Measurements from ENCODE around the gene PKNOX2. TPM values are rescaled to one million over a fixed set of nuclear protein-coding genes. Genes with fewer than 3 reads are reported as not detected.

PKNOX2 gene
- total RNA-seq, 5 donors from 2014 or later (not counting 1 experiment from before 2014, with no cell fraction given): 0.55 TPM; not detected in 4

DNA sequence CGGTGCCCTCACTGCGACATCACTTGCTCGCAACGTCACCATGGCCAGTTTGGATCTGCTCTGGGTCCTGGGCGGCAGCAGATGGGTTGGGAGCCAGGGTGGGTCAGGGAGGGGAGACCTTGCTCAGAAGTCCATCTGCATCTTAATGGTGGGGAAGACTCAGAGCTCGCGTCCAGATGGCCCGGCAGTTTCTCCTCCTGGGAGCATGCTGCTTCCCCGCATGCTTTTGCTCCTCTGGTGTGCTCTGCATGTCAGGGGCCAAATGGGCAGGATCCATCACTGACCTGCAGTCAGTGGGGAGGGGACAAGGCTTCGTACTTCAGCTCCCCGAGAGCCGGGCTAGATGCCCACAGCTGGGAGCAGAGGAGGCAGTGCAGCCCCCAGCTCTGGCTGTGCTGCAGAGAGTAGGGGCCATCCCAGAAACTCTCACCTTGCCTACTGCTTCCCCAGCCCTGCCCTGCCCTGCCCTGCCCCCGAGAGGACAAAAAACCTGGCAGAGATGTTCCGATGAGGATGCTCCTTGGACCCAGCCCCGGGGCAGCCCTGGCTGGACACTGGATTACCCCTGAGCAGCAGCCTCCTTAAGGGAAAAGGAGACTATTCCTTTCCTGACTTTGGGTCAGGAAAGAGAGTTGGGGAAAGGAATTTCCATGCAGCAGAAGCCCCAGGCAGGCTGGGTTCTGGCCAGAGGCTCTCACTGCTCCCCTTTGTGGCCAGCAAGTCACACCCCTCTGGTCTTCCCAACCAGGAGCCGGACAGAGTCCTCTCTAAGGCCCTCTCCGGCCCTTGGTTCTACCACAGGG, 149.9 kb downstream of the PKNOX2 start:
- WGBS (ENCODE audit: insufficient coverage): 79% methylated on average over 12 of the region's 17 CpGs

DNA sequence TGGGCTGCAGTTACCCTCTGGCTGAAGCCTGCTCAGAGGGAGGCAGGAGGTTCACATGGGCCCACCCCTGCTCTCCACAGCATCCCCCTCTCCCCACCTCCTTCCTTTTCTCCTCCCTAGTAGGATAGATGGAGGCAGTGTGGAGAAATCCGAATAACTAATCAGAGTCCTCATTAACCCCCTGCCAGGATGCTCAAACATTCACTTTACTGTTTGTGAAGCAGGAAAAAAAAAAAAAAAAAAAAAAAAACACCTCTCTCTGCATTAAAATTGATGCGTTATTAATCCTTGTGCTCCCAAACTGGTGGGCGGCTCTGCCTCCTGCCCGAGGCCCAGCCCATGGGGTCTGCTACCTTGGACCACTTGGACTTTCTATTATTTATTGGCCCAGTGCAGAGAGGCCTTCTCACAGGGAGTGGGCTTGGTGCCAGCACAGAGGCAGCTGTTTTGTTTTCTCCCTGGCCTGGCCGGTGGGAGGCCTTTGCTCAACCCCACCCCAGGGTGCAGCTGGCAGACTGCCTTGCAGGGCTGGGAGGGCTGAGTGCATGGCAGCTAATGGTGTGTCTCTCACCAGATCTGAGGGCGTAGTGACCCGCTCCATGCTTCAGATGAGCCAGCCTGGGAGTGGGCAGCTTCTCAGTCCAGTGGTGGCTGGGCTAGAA, 150.7 kb downstream of the PKNOX2 start:
- Mint-ChIP-seq H3K27me3 (peaks cover 16 to 38% of the 10 kb centered on the region in 2 donors), H3K4me1 (no peaks in the 10 kb centered on the region), H3K4me3 (no peak overlapping the region), H3K36me3 (no peaks in the 10 kb centered on the region), H3K9me3 (no peaks in the 10 kb centered on the region), H3K27ac (no peak overlapping the region)
- POLR2A ChIA-PET: no interaction called here
- DNase-seq (no peak), ATAC-seq (replicated peaks in 1 of 4) (no peak)
- no peaks in the 10 kb centered on the region for H3K9me3 ChIP-seq
- H3K27me3 ChIP-seq (replicated peaks in 1 of 2; ENCODE audit: control insufficient read depth in 2 of 2, extremely low read depth in 1 of 2, insufficient read depth in 2 of 2, low read length in 1 of 2): peaks cover 0 to 23% of the 10 kb centered on the region in 2 experiments
- CTCF ChIA-PET: no interaction called here
- WGBS (ENCODE audit: insufficient coverage): 59% methylated on average over 5 of the region's 7 CpGs
- H3K36me3 ChIP-seq (ENCODE audit: control insufficient read depth in 2 of 2, extremely low read depth in 1 of 2, insufficient read depth in 1 of 2, low read length in 1 of 2): no peaks in the 10 kb centered on the region
- H3K27ac ChIP-seq (ENCODE audit: low read length): no peak overlapping the region
- no peak overlapping the region for H3K4me3 ChIP-seq (ENCODE audit: control insufficient read depth in 1 of 2, extremely low read depth in 1 of 2, low read length in 1 of 2)
- no peaks in the 10 kb centered on the region for H3K4me1 ChIP-seq (ENCODE audit: control insufficient read depth in 1 of 2, extremely low read depth in 1 of 2, insufficient read depth in 2 of 2, low read length in 2 of 2)

More for the DNA sequence above, 149.9 kb downstream of the PKNOX2 start:
- no peaks in the 10 kb centered on the region for H3K9me3 ChIP-seq
- DNase-seq (no peak), ATAC-seq (replicated peaks in 1 of 4) (no peak)
- peaks cover 0 to 21% of the 10 kb centered on the region in 2 experiments for H3K27me3 ChIP-seq (replicated peaks in 1 of 2; ENCODE audit: control insufficient read depth in 2 of 2, extremely low read depth in 1 of 2, insufficient read depth in 2 of 2, low read length in 1 of 2)
- no peak overlapping the region for H3K27ac ChIP-seq (ENCODE audit: low read length)
- H3K4me1 ChIP-seq (ENCODE audit: control insufficient read depth in 1 of 2, extremely low read depth in 1 of 2, insufficient read depth in 2 of 2, low read length in 2 of 2): no peaks in the 10 kb centered on the region
- ChIA-PET CTCF (no interaction called here), POLR2A (no interaction called here)
- H3K4me3 ChIP-seq (ENCODE audit: control insufficient read depth in 1 of 2, extremely low read depth in 1 of 2, low read length in 1 of 2): no peak overlapping the region
- Mint-ChIP-seq H3K4me1 (no peaks in the 10 kb centered on the region), H3K9me3 (no peaks in the 10 kb centered on the region), H3K36me3 (no peaks in the 10 kb centered on the region), H3K27ac (no peak overlapping the region), H3K4me3 (no peak overlapping the region), H3K27me3 (peaks cover 12 to 37% of the 10 kb centered on the region in 2 donors)
- no peaks in the 10 kb centered on the region for H3K36me3 ChIP-seq (ENCODE audit: control insufficient read depth in 2 of 2, extremely low read depth in 1 of 2, insufficient read depth in 1 of 2, low read length in 1 of 2)

DNA sequence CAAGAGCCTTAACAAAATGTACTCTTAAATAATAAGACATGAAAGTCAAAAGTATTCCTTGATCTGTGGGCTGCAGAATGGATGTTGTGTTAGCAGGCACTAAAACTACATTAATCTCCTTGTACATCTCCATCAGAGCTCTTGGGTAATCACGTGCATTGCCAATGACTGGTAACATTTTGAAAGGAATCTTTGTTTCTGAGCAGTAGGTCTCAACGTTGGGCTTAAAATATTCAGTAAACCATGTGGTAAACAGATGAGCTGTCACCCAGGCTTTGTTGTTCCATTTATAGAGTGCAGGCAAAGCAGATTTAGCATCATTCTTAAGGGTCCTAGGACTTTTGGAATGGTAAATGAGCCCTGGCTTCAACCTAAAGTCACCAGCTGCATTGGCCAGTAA, 152.9 kb downstream of the PKNOX2 start:
- Histone ChIP-seq H3K4me3 (ENCODE audit: control insufficient read depth in 1 of 2, extremely low read depth in 1 of 2, low read length in 1 of 2) (no peak overlapping the region), H3K27me3 (replicated peaks in 1 of 2; ENCODE audit: control insufficient read depth in 2 of 2, extremely low read depth in 1 of 2, insufficient read depth in 2 of 2, low read length in 1 of 2) (peaks cover 0 to 22% of the 10 kb centered on the region in 2 experiments), H3K4me1 (ENCODE audit: control insufficient read depth in 1 of 2, extremely low read depth in 1 of 2, insufficient read depth in 2 of 2, low read length in 2 of 2) (no peaks in the 10 kb centered on the region), H3K27ac (ENCODE audit: low read length) (no peak overlapping the region), H3K9me3 (no peaks in the 10 kb centered on the region), H3K36me3 (ENCODE audit: control insufficient read depth in 2 of 2, extremely low read depth in 1 of 2, insufficient read depth in 1 of 2, low read length in 1 of 2) (no peaks in the 10 kb centered on the region)
- Mint-ChIP-seq H3K27ac (no peak overlapping the region), H3K4me3 (no peak overlapping the region), H3K36me3 (no peaks in the 10 kb centered on the region), H3K9me3 (no peaks in the 10 kb centered on the region), H3K4me1 (no peaks in the 10 kb centered on the region), H3K27me3 (peaks cover 20 to 34% of the 10 kb centered on the region in 2 donors)
- ChIA-PET POLR2A (no interaction called here), CTCF (no interaction called here)
- DNase-seq (no peak), ATAC-seq (replicated peaks in 1 of 4) (no peak)
- 57% methylated on average over 1 of the region's 2 CpGs for whole genome bisulfite sequencing (ENCODE audit: insufficient coverage)

DNA sequence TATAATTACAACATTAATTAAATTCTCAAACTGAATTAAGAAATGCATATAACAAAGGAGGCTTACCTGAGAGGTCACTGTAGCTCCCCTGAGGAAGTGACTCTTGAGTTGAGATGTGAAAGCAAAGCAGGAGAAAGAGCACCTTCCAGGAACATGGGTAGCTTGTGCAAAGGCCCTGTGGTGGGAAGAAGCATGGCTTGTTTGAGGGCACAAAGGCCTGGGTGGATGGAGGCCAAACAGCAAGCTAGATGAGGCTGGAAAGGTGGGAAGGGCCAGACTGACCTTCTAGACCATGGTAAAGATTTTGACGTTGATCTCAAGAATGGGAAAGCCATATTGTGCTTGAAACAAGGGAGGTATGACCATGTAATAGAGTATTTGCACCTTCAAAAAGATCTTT, 155.1 kb downstream of the PKNOX2 start:
- H3K27ac Mint-ChIP-seq: no peak overlapping the region
- no peaks in the 10 kb centered on the region for H3K4me1 ChIP-seq (ENCODE audit: control insufficient read depth in 1 of 2, extremely low read depth in 1 of 2, insufficient read depth in 2 of 2, low read length in 2 of 2)
- no peaks in the 10 kb centered on the region for H3K36me3 ChIP-seq (ENCODE audit: control insufficient read depth in 2 of 2, extremely low read depth in 1 of 2, insufficient read depth in 1 of 2, low read length in 1 of 2)
- WGBS (ENCODE audit: insufficient coverage): 58% methylated on average over 1 of the region's 1 CpG
- H3K9me3 Mint-ChIP-seq: no peaks in the 10 kb centered on the region
- H3K4me3 ChIP-seq (ENCODE audit: control insufficient read depth in 1 of 2, extremely low read depth in 1 of 2, low read length in 1 of 2): no peak overlapping the region
- POLR2A ChIA-PET: no interaction called here
- ATAC-seq (replicated peaks in 1 of 4) (no peak), DNase-seq (no peak)
- H3K27me3 ChIP-seq (replicated peaks in 1 of 2; ENCODE audit: control insufficient read depth in 2 of 2, extremely low read depth in 1 of 2, insufficient read depth in 2 of 2, low read length in 1 of 2): peaks cover 0 to 14% of the 10 kb centered on the region in 2 experiments
- H3K9me3 ChIP-seq: no peaks in the 10 kb centered on the region
- peaks cover 24 to 31% of the 10 kb centered on the region in 2 donors for H3K27me3 Mint-ChIP-seq
- H3K36me3 Mint-ChIP-seq: no peaks in the 10 kb centered on the region
- CTCF ChIA-PET: no interaction called here
- no peak overlapping the region for H3K27ac ChIP-seq (ENCODE audit: low read length)
- H3K4me1 Mint-ChIP-seq: no peaks in the 10 kb centered on the region
- H3K4me3 Mint-ChIP-seq: no peak overlapping the region

DNA sequence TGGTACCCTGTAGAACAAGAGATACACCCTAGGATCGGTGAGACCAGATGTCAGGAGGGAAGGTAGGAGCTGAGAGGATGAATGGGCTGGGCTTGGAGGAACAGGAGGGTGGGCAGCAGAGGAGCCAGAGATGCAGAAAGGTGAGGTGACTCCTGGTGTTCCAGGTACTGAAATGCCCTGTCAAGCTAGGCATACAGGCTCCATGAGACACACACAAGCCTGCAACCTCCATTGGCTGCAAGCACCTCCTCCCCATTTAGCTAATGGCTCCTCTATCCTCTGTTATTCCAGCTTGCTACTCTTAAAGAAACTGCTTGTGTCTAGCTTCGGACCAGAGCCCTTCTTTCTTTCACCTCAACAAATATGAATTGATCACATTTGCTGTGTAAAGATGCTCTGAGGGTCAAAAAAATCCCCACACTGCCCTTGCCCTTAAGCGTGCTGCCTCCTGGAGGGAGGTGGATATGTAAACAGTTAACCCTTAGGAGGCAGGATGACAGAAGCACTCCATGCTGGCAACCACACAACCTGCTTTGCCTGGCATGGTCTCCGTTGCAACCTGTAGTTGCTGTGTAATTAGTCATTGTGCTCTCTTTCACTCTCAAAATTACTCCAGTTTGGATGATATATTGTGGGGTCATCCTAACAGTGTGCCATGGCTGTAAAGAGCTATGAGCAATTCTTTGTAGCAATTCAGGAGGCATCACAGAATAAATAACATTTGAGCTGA, 156.0 kb downstream of the PKNOX2 start:
- 57% methylated on average over 1 of the region's 4 CpGs for WGBS (ENCODE audit: insufficient coverage)

DNA sequence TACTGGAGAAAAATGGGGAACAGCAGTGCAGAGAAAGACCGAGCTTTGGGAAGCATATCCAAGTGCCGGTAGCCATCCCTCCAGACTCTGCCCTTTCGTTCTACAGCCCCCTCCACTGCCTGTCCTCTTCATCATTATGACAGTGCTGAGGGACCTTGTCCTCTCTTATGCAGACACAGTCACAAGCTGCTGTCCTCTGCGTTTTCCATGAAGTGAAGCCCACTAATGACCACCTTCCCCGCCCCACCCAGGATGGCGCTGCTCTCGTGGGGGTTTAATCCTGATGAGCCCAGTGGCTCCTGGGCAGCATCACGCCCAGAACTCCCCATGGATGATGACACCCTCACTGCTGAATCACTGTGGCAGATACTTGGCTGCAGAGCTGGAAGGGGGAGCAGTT, 157.7 kb downstream of the PKNOX2 start:
- ChIA-PET POLR2A (no interaction called here), CTCF (no interaction called here)
- WGBS (ENCODE audit: insufficient coverage): 69% methylated on average over 3 of the region's 8 CpGs
- DNase-seq: no peak
- H3K4me3 Mint-ChIP-seq: no peak overlapping the region
- peaks cover 30 to 37% of the 10 kb centered on the region in 2 donors for H3K27me3 Mint-ChIP-seq
- H3K4me1 Mint-ChIP-seq: no peaks in the 10 kb centered on the region
- H3K4me3 ChIP-seq (ENCODE audit: control insufficient read depth in 1 of 2, extremely low read depth in 1 of 2, low read length in 1 of 2): no peak overlapping the region
- H3K36me3 Mint-ChIP-seq: no peaks in the 10 kb centered on the region
- no peaks in the 10 kb centered on the region for H3K36me3 ChIP-seq (ENCODE audit: control insufficient read depth in 2 of 2, extremely low read depth in 1 of 2, insufficient read depth in 1 of 2, low read length in 1 of 2)
- ATAC-seq (replicated peaks in 1 of 4): no peak
- H3K9me3 Mint-ChIP-seq: no peaks in the 10 kb centered on the region
- H3K9me3 ChIP-seq: no peaks in the 10 kb centered on the region
- peaks cover 2 to 20% of the 10 kb centered on the region in 2 experiments for H3K27me3 ChIP-seq (replicated peaks in 1 of 2; ENCODE audit: control insufficient read depth in 2 of 2, extremely low read depth in 1 of 2, insufficient read depth in 2 of 2, low read length in 1 of 2)
- H3K4me1 ChIP-seq (ENCODE audit: control insufficient read depth in 1 of 2, extremely low read depth in 1 of 2, insufficient read depth in 2 of 2, low read length in 2 of 2): no peaks in the 10 kb centered on the region
- H3K27ac Mint-ChIP-seq: no peak overlapping the region
- no peak overlapping the region for H3K27ac ChIP-seq (ENCODE audit: low read length)

More for the DNA sequence above, 156.0 kb downstream of the PKNOX2 start:
- Histone ChIP-seq H3K36me3 (ENCODE audit: control insufficient read depth in 2 of 2, extremely low read depth in 1 of 2, insufficient read depth in 1 of 2, low read length in 1 of 2) (no peaks in the 10 kb centered on the region), H3K9me3 (no peaks in the 10 kb centered on the region), H3K27ac (ENCODE audit: low read length) (no peak overlapping the region), H3K4me3 (ENCODE audit: control insufficient read depth in 1 of 2, extremely low read depth in 1 of 2, low read length in 1 of 2) (no peak overlapping the region), H3K27me3 (replicated peaks in 1 of 2; ENCODE audit: control insufficient read depth in 2 of 2, extremely low read depth in 1 of 2, insufficient read depth in 2 of 2, low read length in 1 of 2) (peaks cover 0 to 12% of the 10 kb centered on the region in 2 experiments), H3K4me1 (ENCODE audit: control insufficient read depth in 1 of 2, extremely low read depth in 1 of 2, insufficient read depth in 2 of 2, low read length in 2 of 2) (no peaks in the 10 kb centered on the region)
- DNase-seq: no peak
- Mint-ChIP-seq H3K36me3 (no peaks in the 10 kb centered on the region), H3K9me3 (no peaks in the 10 kb centered on the region), H3K4me3 (no peak overlapping the region), H3K27ac (no peak overlapping the region), H3K27me3 (peaks cover 24 to 32% of the 10 kb centered on the region in 2 donors), H3K4me1 (no peaks in the 10 kb centered on the region)
- ChIA-PET CTCF (no interaction called here), POLR2A (no interaction called here)
- no peak for ATAC-seq (replicated peaks in 1 of 4)
